ENCODE data around the gene TBRG1. TPM values are rescaled to one million over a fixed set of nuclear protein-coding genes. Genes with fewer than 3 reads are reported as not detected.

Gene TBRG1
- 10 to 100 TPM; 34.5 to 40.5 (median 37.6) TPM for total RNA-seq

DNA sequence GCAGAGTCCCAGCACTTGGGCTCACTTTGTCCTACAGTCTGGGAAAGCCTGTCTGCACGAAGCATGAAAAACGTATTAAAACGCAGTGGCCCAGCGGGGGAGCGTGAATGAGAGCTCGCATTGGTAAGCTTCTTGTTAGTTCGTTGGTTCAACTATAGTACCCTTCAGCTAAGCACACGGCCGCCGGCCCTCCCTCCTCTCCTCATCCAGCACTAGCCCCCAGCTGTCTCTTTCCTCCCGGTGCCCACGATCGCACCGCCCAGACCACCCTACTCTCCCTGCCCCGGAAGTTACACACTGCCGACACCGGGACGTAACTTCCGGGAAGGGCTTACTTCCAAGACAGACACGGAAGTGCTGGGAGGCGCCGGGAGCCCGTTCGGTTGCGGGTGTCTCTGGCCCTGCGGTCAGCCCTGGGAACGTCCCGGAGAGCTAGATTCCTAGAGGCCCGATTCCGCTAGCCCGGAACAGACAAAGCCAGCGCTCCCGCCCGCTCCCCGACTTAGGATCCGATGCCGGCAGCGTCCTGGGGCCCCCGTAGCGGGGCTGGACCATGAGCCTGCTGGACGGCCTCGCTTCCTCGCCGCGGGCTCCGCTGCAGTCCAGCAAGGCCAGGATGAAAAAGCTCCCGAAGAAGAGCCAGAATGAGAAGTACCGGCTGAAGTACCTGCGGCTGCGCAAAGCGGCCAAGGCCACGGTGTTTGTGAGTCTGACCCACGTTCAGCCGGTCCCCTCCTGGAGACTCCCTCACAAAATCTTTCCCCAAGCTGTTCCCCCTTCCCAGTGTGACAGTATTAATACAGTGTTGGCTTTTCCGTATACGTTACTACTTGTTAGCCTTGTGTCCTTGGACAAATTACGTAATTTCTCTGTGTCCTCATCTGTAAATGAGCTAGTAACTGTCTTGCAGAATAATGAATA is at the start of gene TBRG1:
TSS of gene TBRG1 (plus strand) at position 334 of the 921 bp plus-strand sequence. CDS start at position 554, 220 bp downstream.
- TF ChIP-seq, protein P1, sequence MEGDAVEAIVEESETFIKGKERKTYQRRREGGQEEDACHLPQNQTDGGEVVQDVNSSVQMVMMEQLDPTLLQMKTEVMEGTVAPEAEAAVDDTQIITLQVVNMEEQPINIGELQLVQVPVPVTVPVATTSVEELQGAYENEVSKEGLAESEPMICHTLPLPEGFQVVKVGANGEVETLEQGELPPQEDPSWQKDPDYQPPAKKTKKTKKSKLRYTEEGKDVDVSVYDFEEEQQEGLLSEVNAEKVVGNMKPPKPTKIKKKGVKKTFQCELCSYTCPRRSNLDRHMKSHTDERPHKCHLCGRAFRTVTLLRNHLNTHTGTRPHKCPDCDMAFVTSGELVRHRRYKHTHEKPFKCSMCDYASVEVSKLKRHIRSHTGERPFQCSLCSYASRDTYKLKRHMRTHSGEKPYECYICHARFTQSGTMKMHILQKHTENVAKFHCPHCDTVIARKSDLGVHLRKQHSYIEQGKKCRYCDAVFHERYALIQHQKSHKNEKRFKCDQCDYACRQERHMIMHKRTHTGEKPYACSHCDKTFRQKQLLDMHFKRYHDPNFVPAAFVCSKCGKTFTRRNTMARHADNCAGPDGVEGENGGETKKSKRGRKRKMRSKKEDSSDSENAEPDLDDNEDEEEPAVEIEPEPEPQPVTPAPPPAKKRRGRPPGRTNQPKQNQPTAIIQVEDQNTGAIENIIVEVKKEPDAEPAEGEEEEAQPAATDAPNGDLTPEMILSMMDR (IDR thresholded peaks at IDR 0.05; ENCODE audit: low read depth): no peak

DNA sequence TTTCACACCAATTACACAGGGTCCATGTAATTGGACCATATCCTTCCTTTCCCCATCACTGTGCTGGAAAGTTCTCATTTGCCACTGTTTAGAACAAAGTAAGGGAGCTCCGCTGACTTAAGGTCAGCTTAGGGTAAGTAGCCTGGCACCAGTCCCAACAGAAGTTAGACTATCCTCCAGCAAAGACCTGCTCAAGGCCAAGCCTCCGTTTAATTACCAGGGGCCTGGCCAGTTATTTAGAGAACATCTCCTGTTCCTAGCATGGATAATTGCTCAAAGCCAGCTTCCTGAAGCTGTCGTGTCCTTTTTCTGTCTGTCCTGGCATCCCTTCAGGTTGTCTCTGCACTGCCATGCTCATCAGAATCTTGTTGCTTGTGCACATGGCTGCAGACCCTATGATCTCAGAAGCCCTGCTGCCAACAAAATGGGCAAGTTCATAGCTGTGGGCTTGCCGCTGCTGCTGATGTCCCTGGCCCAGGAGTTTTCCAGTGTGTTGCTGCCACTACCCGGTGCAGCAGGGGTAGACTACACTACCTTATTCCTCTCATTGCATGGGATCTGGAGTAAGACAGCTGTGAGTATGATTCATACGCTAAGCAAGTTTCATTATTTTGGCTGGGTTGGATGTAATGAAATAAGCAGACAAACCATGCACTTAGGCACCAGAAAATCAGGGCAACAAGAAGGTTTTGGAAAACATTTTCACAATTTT is 44.8 kb upstream of the TBRG1 start:
- TF ChIP-seq, protein P1 (IDR thresholded peaks at IDR 0.05; ENCODE audit: low read depth): no peak

- TF ChIP-seq, protein P1 (IDR thresholded peaks at IDR 0.05; ENCODE audit: low read depth): no peak
Measured at GRCh38 chr11:124578761-124579160, 43.9 kb upstream of the TBRG1 start.

DNA sequence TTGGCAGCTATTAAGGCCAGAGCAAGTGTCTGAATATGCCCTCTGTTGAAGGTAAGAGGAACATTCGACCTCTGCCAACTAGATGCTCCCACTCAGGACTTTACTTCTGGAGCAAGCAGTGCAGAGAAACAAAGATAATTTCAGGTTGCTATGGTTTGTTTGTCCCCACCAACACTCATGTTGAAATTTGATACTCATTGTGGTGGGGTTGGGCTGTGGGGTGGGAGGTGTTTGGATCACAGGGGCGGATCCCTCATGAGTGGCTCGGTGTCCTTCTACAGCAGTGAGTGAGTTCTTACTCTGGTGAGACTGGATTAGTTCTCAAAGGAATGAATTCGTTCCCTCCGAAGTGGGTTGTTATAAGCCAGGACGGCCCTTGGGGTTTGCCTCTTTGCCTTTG is 40.8 kb upstream of the TBRG1 start:
- TF ChIP-seq, protein P1 (IDR thresholded peaks at IDR 0.05; ENCODE audit: low read depth): no peak

- TF ChIP-seq, protein P1 (IDR thresholded peaks at IDR 0.05; ENCODE audit: low read depth): no peak
Measured at GRCh38 chr11:124582565-124582964, 40.1 kb upstream of the TBRG1 start.

GRCh38 chr11:124583781-124584180 is 38.9 kb upstream of the TBRG1 start:
- TF ChIP-seq, protein P1 (IDR thresholded peaks at IDR 0.05; ENCODE audit: low read depth): no peak

Measured in subcutaneous adipose tissue (tissue), 4 donors.